Measurements from ENCODE around the gene GPR107.

DNA sequence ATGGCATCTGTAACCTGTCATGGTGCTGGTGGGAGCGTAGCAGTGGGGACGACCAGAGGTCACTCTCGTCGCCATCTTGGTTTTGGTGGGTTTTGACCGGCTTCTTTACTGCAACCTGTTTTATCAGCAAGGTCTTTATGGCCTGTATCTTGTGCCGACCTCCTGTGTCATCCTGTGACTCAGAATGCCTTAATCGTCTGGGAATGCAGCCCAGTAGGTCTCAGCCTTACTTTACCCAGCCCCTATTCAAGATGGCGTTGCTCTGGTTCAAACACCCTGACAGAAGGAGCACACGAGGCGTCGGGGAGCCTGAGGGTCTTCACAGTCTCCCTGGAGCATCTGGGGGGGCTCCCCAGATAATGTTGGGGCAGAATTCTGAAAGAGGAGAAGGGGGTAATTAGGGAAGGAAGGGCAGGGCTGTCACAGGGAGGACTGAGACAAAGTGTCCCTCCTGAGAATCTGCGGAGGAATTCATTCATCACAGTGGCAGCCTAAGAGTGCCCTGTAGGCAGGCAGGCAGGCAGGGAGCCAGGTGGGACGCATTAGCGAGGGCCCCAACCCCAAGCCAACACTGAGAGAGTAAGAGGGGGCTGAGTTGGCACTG is 97.2 kb downstream of the GPR107 start:
- TF ChIP-seq EZH2 (IDR thresholded peaks at IDR 0.05; ENCODE audit: insufficient read depth, poor library complexity, severe bottlenecking) (no peak), EZH2phosphoT487 (IDR thresholded peaks at IDR 0.05; ENCODE audit: insufficient read depth, low read depth) (no peak)

Measured in GM23248 (cell line).